IPS-18c (cell line): ENCODE results near the gene ACACB.

ENCODE experiments used
- H3K4me3 ChIP-seq: 2 replicates; pipeline ENCODE4 v1.7.0; 2013; ENCODE audit warnings: low read depth, mild to moderate bottlenecking, low read length, moderate library complexity; ENCODE audit not compliant: insufficient read depth
- H3K9me3 ChIP-seq: one replicate; pipeline ENCODE4 v1.6.1; 2013; ENCODE audit warnings: mild to moderate bottlenecking, low read length, moderate library complexity; ENCODE audit not compliant: control insufficient read depth, insufficient read depth

The ACACB gene

GRCh38 chr12:109250523-109250922 is 134.1 kb downstream of the ACACB start:
- Histone ChIP-seq H3K9me3 (no peaks in the 10 kb centered on the region), H3K4me3 (no peak overlapping the region)

GRCh38 chr12:109252799-109253198 is 136.4 kb downstream of the ACACB start:
- no peaks in the 10 kb centered on the region for H3K9me3 ChIP-seq
- H3K4me3 ChIP-seq: no peak overlapping the region

- Histone ChIP-seq H3K9me3 (no peaks in the 10 kb centered on the region), H3K4me3 (no peak overlapping the region)
These were observed 137.6 kb downstream of the ACACB start for GRCh38 chr12:109253913-109254544.

GRCh38 chr12:109255377-109255776 is 139.0 kb downstream of the ACACB start:
- H3K4me3 ChIP-seq: no peak overlapping the region

GRCh38 chr12:109256011-109256410 is 139.6 kb downstream of the ACACB start:
- H3K9me3 ChIP-seq: no peaks in the 10 kb centered on the region

More at GRCh38 chr12:109255377-109255776, 139.0 kb downstream of the ACACB start:
- no peaks in the 10 kb centered on the region for H3K9me3 ChIP-seq

GRCh38 chr12:109258201-109258600 is 141.8 kb downstream of the ACACB start:
- Histone ChIP-seq H3K9me3 (no peaks in the 10 kb centered on the region), H3K4me3 (no peak overlapping the region)

More at GRCh38 chr12:109256011-109256410, 139.6 kb downstream of the ACACB start:
- H3K4me3 ChIP-seq: no peak overlapping the region

GRCh38 chr12:109258607-109259544 is 142.5 kb downstream of the ACACB start:
- H3K4me3 ChIP-seq: no peak overlapping the region
- no peaks in the 10 kb centered on the region for H3K9me3 ChIP-seq

- no peaks in the 10 kb centered on the region for H3K9me3 ChIP-seq
- no peak overlapping the region for H3K4me3 ChIP-seq
These were observed 143.1 kb downstream of the ACACB start for GRCh38 chr12:109259545-109259895.

- Histone ChIP-seq H3K4me3 (no peak overlapping the region), H3K9me3 (no peaks in the 10 kb centered on the region)
These were observed 144.7 kb downstream of the ACACB start for GRCh38 chr12:109261087-109261486.

- no peaks in the 10 kb centered on the region for H3K9me3 ChIP-seq
- H3K4me3 ChIP-seq: no peak overlapping the region
These were observed 145.6 kb downstream of the ACACB start for GRCh38 chr12:109261939-109262338.

GRCh38 chr12:109263439-109263838 is 147.1 kb downstream of the ACACB start:
- no peaks in the 10 kb centered on the region for H3K9me3 ChIP-seq
- no peak overlapping the region for H3K4me3 ChIP-seq

GRCh38 chr12:109264095-109264942 is 147.9 kb downstream of the ACACB start:
- no peak overlapping the region for H3K4me3 ChIP-seq
- no peaks in the 10 kb centered on the region for H3K9me3 ChIP-seq

- Histone ChIP-seq H3K9me3 (no peaks in the 10 kb centered on the region), H3K4me3 (no peak overlapping the region)
These were observed 148.7 kb downstream of the ACACB start for GRCh38 chr12:109264943-109265650.

GRCh38 chr12:109266106-109266879 is 149.9 kb downstream of the ACACB start:
- Histone ChIP-seq H3K9me3 (no peaks in the 10 kb centered on the region), H3K4me3 (no peak overlapping the region)

- Histone ChIP-seq H3K9me3 (no peaks in the 10 kb centered on the region), H3K4me3 (no peak overlapping the region)
These were observed 151.0 kb downstream of the ACACB start for GRCh38 chr12:109267361-109267760.

GRCh38 chr12:109268896-109269295 is 152.5 kb downstream of the ACACB start:
- Histone ChIP-seq H3K4me3 (no peak overlapping the region), H3K9me3 (no peaks in the 10 kb centered on the region)
